Stimulated activated CD8-positive, alpha-beta memory T cell treated with anti-CD3 and anti-CD28 coated beads, Interleukin-12 subunit alpha, Interleukin-12 subunit beta, amount 100 ng/mL, for 1 hour (primary cell): ENCODE results near the gene WDR18.
"Not testable (repeated sequence)": the region's sequence is repeated elsewhere in the genome, so short reads cannot be mapped to it uniquely, and the experiment has no call there.

Source experiments
- DNase-seq: peaks from one replicate; pipeline ENCODE4 v3.0.0-alpha.2; 2020; ENCODE audit warnings: low read depth

WDR18 gene

GRCh38 chr19:950352-951066, 33.6 kb upstream of the WDR18 start:
- no peak for DNase-seq

- DNase-seq, result no peak
These were observed 32.0 kb upstream of the WDR18 start for GRCh38 chr19:952049-952679.

GRCh38 chr19:952680-953444, 31.3 kb upstream of the WDR18 start:
- DNase-seq, result no peak

- no peak for DNase-seq
These were observed 30.5 kb upstream of the WDR18 start for GRCh38 chr19:953445-954271.

GRCh38 chr19:954272-954671, 29.9 kb upstream of the WDR18 start:
- no peak for DNase-seq

- no peak for DNase-seq
These were observed 29.3 kb upstream of the WDR18 start for GRCh38 chr19:954672-955494.

- DNase-seq, result no peak
These were observed 28.1 kb upstream of the WDR18 start for GRCh38 chr19:955803-956765.

- DNase-seq, result no peak
These were observed 27.2 kb upstream of the WDR18 start for GRCh38 chr19:956766-957440.

GRCh38 chr19:957578-957977, 26.6 kb upstream of the WDR18 start:
- not testable (repeated sequence) for DNase-seq

- no peak for DNase-seq
These were observed 24.9 kb upstream of the WDR18 start for GRCh38 chr19:958967-959855.

- DNase-seq, result no peak
These were observed 24.1 kb upstream of the WDR18 start for GRCh38 chr19:960020-960419.

GRCh38 chr19:960601-960938, 23.6 kb upstream of the WDR18 start:
- DNase-seq, result no peak

GRCh38 chr19:961866-962620, 22.1 kb upstream of the WDR18 start:
- no peak for DNase-seq

GRCh38 chr19:962683-963400, 21.3 kb upstream of the WDR18 start:
- DNase-seq, result no peak

- no peak for DNase-seq
These were observed 20.6 kb upstream of the WDR18 start for GRCh38 chr19:963486-963951.

GRCh38 chr19:964116-964520, 20.0 kb upstream of the WDR18 start:
- no peak for DNase-seq
